ENCODE measurements around the gene LDLRAD4.

Gene LDLRAD4

GRCh38 chr18:13192970-13193369 lies 25.6 kb upstream of the LDLRAD4 start:
- H3K27ac ChIP-seq, result no peak overlapping the region
- no peak overlapping the region for H3K4me3 ChIP-seq
- no peaks in the 10 kb centered on the region for H3K36me3 ChIP-seq
- H3K9me3 ChIP-seq (replicated peaks in 1 of 11), result peaks cover 0 to 32% (median 14%) of the 10 kb centered on the region in 11 experiments; a peak in 15 of 22 replicates
- peaks cover 0 to 10% (median 0%) of the 10 kb centered on the region in 10 experiments; a peak in 8 of 20 replicates for H3K4me1 ChIP-seq
- H4K20me1 ChIP-seq, result no peaks in the 10 kb centered on the region
- H3K9ac ChIP-seq, result no peak overlapping the region
- no peaks in the 10 kb centered on the region for H3K27me3 ChIP-seq
- TF ChIP-seq Cebpa-rat (IDR thresholded peaks at IDR 0.05), result no peak
- H3K4me2 ChIP-seq, result peak overlapping the region in 1 of 11 experiments; percentile 15; a peak in 1 of 22 replicates

GRCh38 chr18:13194239-13194638 lies 24.3 kb upstream of the LDLRAD4 start:
- H3K4me3 ChIP-seq, result no peak overlapping the region
- peaks cover 11 to 45% (median 27%) of the 10 kb centered on the region in 11 experiments for H3K9me3 ChIP-seq (replicated peaks in 1 of 11)
- H3K4me2 ChIP-seq, result no peak overlapping the region
- no peaks in the 10 kb centered on the region for H4K20me1 ChIP-seq
- H3K36me3 ChIP-seq, result no peaks in the 10 kb centered on the region
- no peak for TF ChIP-seq Cebpa-rat (IDR thresholded peaks at IDR 0.05)
- H3K4me1 ChIP-seq, result peaks cover 0 to 10% (median 0%) of the 10 kb centered on the region in 10 experiments; a peak in 8 of 20 replicates
- no peak overlapping the region for H3K9ac ChIP-seq
- no peaks in the 10 kb centered on the region for H3K27me3 ChIP-seq
- no peak overlapping the region for H3K27ac ChIP-seq

- Histone ChIP-seq H3K9ac (no peak overlapping the region), H3K4me2 (no peak overlapping the region), H3K36me3 (no peaks in the 10 kb centered on the region), H3K4me3 (no peak overlapping the region), H3K27ac (no peak overlapping the region), H4K20me1 (no peaks in the 10 kb centered on the region), H3K9me3 (replicated peaks in 1 of 11) (peaks cover 29 to 66% (median 44%) of the 10 kb centered on the region in 11 experiments), H3K4me1 (no peaks in the 10 kb centered on the region), H3K27me3 (no peaks in the 10 kb centered on the region)
- TF ChIP-seq Cebpa-rat (IDR thresholded peaks at IDR 0.05), result no peak
These were observed 19.9 kb upstream of the LDLRAD4 start for GRCh38 chr18:13198701-13199100.

- Histone ChIP-seq H3K4me2 (no peak overlapping the region), H3K27me3 (no peaks in the 10 kb centered on the region), H3K4me3 (no peak overlapping the region), H3K9me3 (replicated peaks in 1 of 11) (peaks cover 29 to 66% (median 44%) of the 10 kb centered on the region in 11 experiments), H3K27ac (no peak overlapping the region), H3K9ac (no peak overlapping the region), H3K36me3 (no peaks in the 10 kb centered on the region), H4K20me1 (no peaks in the 10 kb centered on the region), H3K4me1 (no peaks in the 10 kb centered on the region)
- no peak for TF ChIP-seq Cebpa-rat (IDR thresholded peaks at IDR 0.05)
These were observed 19.4 kb upstream of the LDLRAD4 start for GRCh38 chr18:13199169-13199568.

DNA sequence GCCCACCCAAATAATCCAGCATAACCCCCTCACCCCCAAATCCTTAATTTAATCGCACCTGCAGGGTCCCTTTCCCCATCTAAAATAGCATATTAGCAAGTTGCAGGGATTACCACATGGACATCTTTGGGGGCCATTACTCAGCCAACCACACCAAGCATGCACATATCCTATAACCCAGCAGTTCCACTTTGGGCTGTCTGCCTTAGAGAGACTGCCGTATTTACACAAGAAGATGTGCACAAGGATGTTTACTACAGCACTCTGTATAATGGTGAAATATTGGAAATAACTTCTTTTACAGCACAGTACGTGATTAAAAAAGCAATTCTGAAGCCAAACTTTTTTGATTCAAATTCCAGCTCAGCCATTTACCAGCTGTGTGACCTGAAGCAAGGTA lies 17.3 kb upstream of the LDLRAD4 start:
- no peak overlapping the region for H3K4me2 ChIP-seq
- no peaks in the 10 kb centered on the region for H4K20me1 ChIP-seq
- H3K4me3 ChIP-seq, result no peak overlapping the region
- H3K36me3 ChIP-seq, result no peaks in the 10 kb centered on the region
- H3K9me3 ChIP-seq (replicated peaks in 1 of 11), result peaks cover 29 to 48% (median 37%) of the 10 kb centered on the region in 11 experiments
- no peaks in the 10 kb centered on the region for H3K27me3 ChIP-seq
- H3K27ac ChIP-seq, result no peak overlapping the region
- H3K4me1 ChIP-seq, result no peaks in the 10 kb centered on the region
- TF ChIP-seq Cebpa-rat (IDR thresholded peaks at IDR 0.05), result no peak
- no peak overlapping the region for H3K9ac ChIP-seq

DNA sequence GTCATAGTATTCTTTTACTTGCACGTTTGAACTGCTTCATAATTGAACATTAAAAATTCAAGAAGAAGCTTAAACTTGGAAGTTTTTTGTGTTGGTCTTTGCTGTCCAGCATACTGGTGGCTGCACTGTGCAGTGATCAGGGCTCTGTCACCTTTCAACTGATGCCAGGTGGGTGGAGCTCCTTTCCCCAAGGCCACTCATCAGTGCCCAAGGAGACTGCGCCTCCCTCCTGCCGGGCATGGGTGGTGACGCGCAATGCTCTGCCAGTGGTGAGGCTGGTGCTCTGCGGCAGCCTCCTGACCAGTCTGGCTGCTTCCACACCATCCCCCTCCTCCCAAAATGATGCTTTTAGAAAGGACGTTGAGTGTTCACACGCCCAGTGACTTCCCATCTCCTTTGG lies 16.0 kb upstream of the LDLRAD4 start:
- H3K9ac ChIP-seq, result no peak overlapping the region
- H3K4me3 ChIP-seq, result no peak overlapping the region
- no peaks in the 10 kb centered on the region for H3K27me3 ChIP-seq
- H4K20me1 ChIP-seq, result no peaks in the 10 kb centered on the region
- peaks cover 29 to 39% (median 35%) of the 10 kb centered on the region in 11 experiments for H3K9me3 ChIP-seq (replicated peaks in 1 of 11)
- H3K36me3 ChIP-seq, result no peaks in the 10 kb centered on the region
- H3K27ac ChIP-seq, result no peak overlapping the region
- TF ChIP-seq Cebpa-rat (IDR thresholded peaks at IDR 0.05), result no peak
- H3K4me1 ChIP-seq, result peaks cover 0 to 8% (median 0%) of the 10 kb centered on the region in 10 experiments; a peak in 1 of 20 replicates
- no peak overlapping the region for H3K4me2 ChIP-seq

- H3K4me2 ChIP-seq, result no peak overlapping the region
- no peaks in the 10 kb centered on the region for H4K20me1 ChIP-seq
- peaks cover 0 to 8% (median 0%) of the 10 kb centered on the region in 11 experiments; a peak in 10 of 22 replicates for H3K9me3 ChIP-seq (replicated peaks in 1 of 11)
- H3K36me3 ChIP-seq, result no peaks in the 10 kb centered on the region
- H3K4me3 ChIP-seq, result no peak overlapping the region
- no peak overlapping the region for H3K9ac ChIP-seq
- no peak overlapping the region for H3K27ac ChIP-seq
- no peaks in the 10 kb centered on the region for H3K27me3 ChIP-seq
- peaks cover under 1 to 11% (median 3%) of the 10 kb centered on the region in 10 experiments; a peak in 13 of 20 replicates for H3K4me1 ChIP-seq
- TF ChIP-seq Cebpa-rat (IDR thresholded peaks at IDR 0.05), result no peak
These were observed 12.3 kb upstream of the LDLRAD4 start for GRCh38 chr18:13206301-13206700.

DNA sequence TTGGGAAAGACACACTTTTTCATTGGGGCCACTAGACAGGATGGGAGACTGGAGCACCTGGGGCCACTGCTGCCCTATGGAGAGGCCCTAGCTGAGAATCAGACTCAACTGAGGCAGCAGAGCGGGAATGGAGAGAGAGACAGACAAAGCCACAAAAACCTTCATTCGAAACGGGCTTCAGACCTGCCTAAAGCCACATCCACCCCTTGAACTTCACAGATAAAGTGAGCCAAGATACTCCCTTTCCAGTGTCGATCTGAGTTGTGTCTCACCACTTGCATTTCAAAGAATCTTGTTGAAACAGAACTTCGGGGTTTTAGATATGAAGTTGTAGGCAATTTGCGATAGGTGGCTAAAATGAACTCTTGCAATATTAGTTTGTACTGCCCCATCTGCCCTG lies 11.3 kb upstream of the LDLRAD4 start:
- Histone ChIP-seq H3K27ac (no peak overlapping the region), H3K27me3 (no peaks in the 10 kb centered on the region), H3K4me1 (peaks cover 4 to 14% (median 8%) of the 10 kb centered on the region in 10 experiments; a peak in 14 of 20 replicates), H3K9ac (no peak overlapping the region), H4K20me1 (no peaks in the 10 kb centered on the region), H3K4me2 (peak overlapping the region in 1 of 11 experiments; percentile 25; a peak in 1 of 22 replicates), H3K9me3 (replicated peaks in 1 of 11) (peaks cover 0 to 8% (median 0%) of the 10 kb centered on the region in 11 experiments; a peak in 6 of 22 replicates), H3K4me3 (no peak overlapping the region), H3K36me3 (no peaks in the 10 kb centered on the region)
- no peak for TF ChIP-seq Cebpa-rat (IDR thresholded peaks at IDR 0.05)

- H3K36me3 ChIP-seq, result no peaks in the 10 kb centered on the region
- H3K27ac ChIP-seq, result no peak overlapping the region
- H3K4me3 ChIP-seq, result no peak overlapping the region
- H3K27me3 ChIP-seq, result no peaks in the 10 kb centered on the region
- peaks cover 36 to 55% (median 46%) of the 10 kb centered on the region in 10 experiments for H3K4me1 ChIP-seq
- TF ChIP-seq Cebpa-rat (IDR thresholded peaks at IDR 0.05), result no peak
- H4K20me1 ChIP-seq, result peaks cover 0 to 3% (median 0%) of the 10 kb centered on the region in 11 experiments; a peak in 1 of 22 replicates
- peaks cover 0 to 8% (median 0%) of the 10 kb centered on the region in 11 experiments; a peak in 6 of 22 replicates for H3K9me3 ChIP-seq (replicated peaks in 1 of 11)
- peak overlapping the region; percentile 2 to 75 (median 25); a peak in 14 of 22 replicates for H3K4me2 ChIP-seq
- no peak overlapping the region for H3K9ac ChIP-seq
These were observed 7.0 kb upstream of the LDLRAD4 start for GRCh38 chr18:13211534-13211933.

Measured in BLaER1 treated with 17β-estradiol and CSF1 and Interleukin-3, amounts not matched to agents 10 nM and 100 nM (cell line).